Lower lobe of right lung (tissue), 2 donors: ENCODE measurements around the gene USP22. TPM values are rescaled to one million over a fixed set of nuclear protein-coding genes. Genes with fewer than 3 reads are reported as not detected.

Source experiments
- ATAC-seq, 2 donors: fragments of 200-7000 bp; cut with Tn5 transposase; one replicate each; pipeline ENCODE4 v1.9.1; 2020 to 2022; ENCODE audit warnings: mild to moderate bottlenecking in 2 of 2, moderate library complexity in 2 of 2
- DNase-seq: peaks from one replicate; pipeline ENCODE4 v3.0.0-alpha.2; 2020
- H3K27ac ChIP-seq: fragments of 200-600 bp; one replicate; pipeline ENCODE4 v1.8.0; 2022
- H3K27me3 ChIP-seq: fragments of 200-600 bp; one replicate; pipeline ENCODE4 v1.8.0; 2022; ENCODE audit warnings: low read depth
- H3K36me3 ChIP-seq: fragments of 200-600 bp; one replicate; pipeline ENCODE4 v1.8.0; 2022; ENCODE audit warnings: mild to moderate bottlenecking
- H3K4me1 ChIP-seq: fragments of 200-600 bp; one replicate; pipeline ENCODE4 v1.8.0; 2022
- H3K4me3 ChIP-seq: fragments of 200-600 bp; one replicate; pipeline ENCODE4 v1.8.0; 2022; ENCODE audit warnings: mild to moderate bottlenecking
- H3K9me3 ChIP-seq: fragments of 200-600 bp; one replicate; pipeline ENCODE4 v1.8.0; 2022
- CTCF ChIP-seq: fragments of 200-600 bp; IDR thresholded peaks from one replicate; pipeline ENCODE4 v1.8.0; 2022; ENCODE audit warnings: antibody characterized with exemption, mild to moderate bottlenecking
- intact Hi-C: fragments of 100-400 bp; cut with DNase I; formaldehyde crosslinking; loops from one replicate; pipeline ENCODE4 v1.11.0; 2022
- total RNA-seq: library from RNA; stranded (reverse); fragmentation: NEBNext Ultra II Directional; extraction: Animal tissue kit (Norgen Biotek cat#: 25700); gene quantifications from one replicate; pipeline ENCODE4 v1.2.1, GENCODE V29; 2021
- donor health status: DM: no; HTN: yes; CAD: no; lungs with severe emphysema.

The USP22 gene
- total RNA-seq, 1 donor from 2014 or later = 154 TPM

DNA sequence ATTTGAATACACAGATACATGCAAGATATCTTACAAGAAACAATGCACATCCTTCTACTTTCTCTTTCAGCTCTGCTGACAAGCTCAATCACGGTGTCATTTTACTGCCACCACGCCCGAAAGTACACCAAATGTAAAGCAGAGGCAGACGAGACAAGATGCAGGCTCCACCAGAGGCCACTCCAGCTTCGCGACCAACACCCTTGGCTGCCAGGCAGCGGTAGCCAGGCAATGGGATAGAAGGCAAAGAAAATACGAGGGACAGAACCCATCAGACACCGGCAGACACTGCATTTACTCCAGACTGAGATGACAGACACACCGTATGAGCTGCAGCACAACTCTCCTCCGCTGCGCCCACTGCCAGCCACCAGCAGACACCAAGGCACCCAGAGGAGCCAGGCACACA, 41.0 kb downstream of the USP22 start:
- H3K27me3 ChIP-seq = no peaks in the 10 kb centered on the region
- no peak for TF ChIP-seq CTCF
- H3K36me3 ChIP-seq = peaks cover 83% of the 10 kb centered on the region
- H3K4me1 ChIP-seq = peaks cover 49% of the 10 kb centered on the region
- H3K4me3 ChIP-seq = no peak overlapping the region
- H3K27ac ChIP-seq = no peak overlapping the region
- intact Hi-C loops = no loop called here
- no peak for ATAC-seq
- H3K9me3 ChIP-seq = no peaks in the 10 kb centered on the region
- no peak for DNase-seq

- peaks cover 49% of the 10 kb centered on the region for H3K4me1 ChIP-seq
- peaks cover 77% of the 10 kb centered on the region for H3K36me3 ChIP-seq
- intact Hi-C loops = no loop called here
- DNase-seq = no peak
- ATAC-seq = no peak
- no peaks in the 10 kb centered on the region for H3K9me3 ChIP-seq
- no peak overlapping the region for H3K4me3 ChIP-seq
- no peaks in the 10 kb centered on the region for H3K27me3 ChIP-seq
- no peak overlapping the region for H3K27ac ChIP-seq
- TF ChIP-seq CTCF = no peak
Measured at GRCh38 chr17:21001111-21001812, 41.5 kb downstream of the USP22 start.

DNA sequence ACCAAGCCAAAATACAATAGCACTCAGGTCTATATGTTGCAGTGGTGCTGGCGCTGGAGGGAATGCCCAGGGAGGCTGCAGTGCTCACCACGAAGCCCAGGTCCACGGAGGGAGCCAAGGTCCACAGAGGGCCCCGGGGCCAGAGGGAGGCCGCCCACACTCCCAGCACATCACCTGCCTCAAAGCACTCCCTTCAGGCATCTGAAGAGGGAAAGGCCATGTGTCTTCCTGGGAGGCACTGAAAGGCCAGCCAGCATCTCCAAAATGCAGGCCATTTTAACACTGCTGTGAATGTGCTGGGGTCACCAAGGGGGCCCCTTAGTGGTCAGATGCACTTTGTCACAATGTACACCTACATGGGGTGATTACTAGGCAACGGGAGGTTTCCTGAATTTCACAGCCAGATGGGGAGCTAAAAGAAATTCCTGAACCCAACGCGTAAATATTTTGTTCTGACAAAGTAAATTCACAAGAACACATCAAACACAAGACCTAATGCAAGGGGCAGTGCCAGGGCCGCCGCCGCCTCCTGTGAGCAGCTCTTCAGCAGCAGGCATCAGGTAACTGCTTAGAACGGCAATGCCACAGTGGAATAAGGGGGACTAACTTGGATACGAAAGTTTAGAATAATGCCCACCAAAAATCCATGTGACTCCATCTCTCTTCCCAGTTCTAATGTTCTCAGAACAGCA, 42.8 kb downstream of the USP22 start:
- no peak for TF ChIP-seq CTCF
- H3K4me1 ChIP-seq = peaks cover 38% of the 10 kb centered on the region
- no peaks in the 10 kb centered on the region for H3K9me3 ChIP-seq
- H3K27me3 ChIP-seq = no peaks in the 10 kb centered on the region
- DNase-seq = no peak
- peaks cover 64% of the 10 kb centered on the region for H3K36me3 ChIP-seq
- no peak overlapping the region for H3K27ac ChIP-seq
- ATAC-seq = no peak
- H3K4me3 ChIP-seq = no peak overlapping the region
- intact Hi-C loops = no loop called here

GRCh38 chr17:20999044-20999573, 43.7 kb downstream of the USP22 start:
- Histone ChIP-seq H3K36me3 (peaks cover 56% of the 10 kb centered on the region), H3K4me3 (no peak overlapping the region), H3K27me3 (no peaks in the 10 kb centered on the region), H3K9me3 (no peaks in the 10 kb centered on the region), H3K27ac (no peak overlapping the region), H3K4me1 (peaks cover 33% of the 10 kb centered on the region)
- no peak for TF ChIP-seq CTCF
- DNase-seq (no peak), ATAC-seq (peak; percentile 9 to 36)
- intact Hi-C loops = no loop called here

GRCh38 chr17:20998571-20999043, 44.2 kb downstream of the USP22 start:
- Histone ChIP-seq H3K9me3 (no peaks in the 10 kb centered on the region), H3K27me3 (no peaks in the 10 kb centered on the region), H3K36me3 (peaks cover 51% of the 10 kb centered on the region), H3K27ac (no peak overlapping the region), H3K4me1 (peaks cover 33% of the 10 kb centered on the region), H3K4me3 (no peak overlapping the region)
- ATAC-seq = no peak
- no peak for DNase-seq
- intact Hi-C loops = no loop called here
- TF ChIP-seq CTCF = no peak
